Activated T-cell treated with anti-CD3 and anti-CD28 coated beads, Interleukin-2, amount 50 U/mL, for 48 hours (primary cell): ENCODE measurements around the gene IKBKE.

Experiments
- DNase-seq, 2 experiments: peaks; one replicate each; pipeline ENCODE4 v3.0.0-alpha.2; 2020

Gene IKBKE

GRCh38 chr1:206498685-206499084 is 28.4 kb downstream of the IKBKE start:
- DNase-seq = no peak

- no peak for DNase-seq
These were observed 29.8 kb downstream of the IKBKE start for GRCh38 chr1:206500046-206500445.

GRCh38 chr1:206501881-206502280 is 31.6 kb downstream of the IKBKE start:
- DNase-seq = no peak

GRCh38 chr1:206502403-206502802 is 32.1 kb downstream of the IKBKE start:
- DNase-seq = no peak

GRCh38 chr1:206502812-206503211 is 32.5 kb downstream of the IKBKE start:
- no peak for DNase-seq

- DNase-seq = peak; percentile 74 to 78
These were observed 33.5 kb downstream of the IKBKE start for GRCh38 chr1:206503591-206504362.

- DNase-seq = no peak
These were observed 34.1 kb downstream of the IKBKE start for GRCh38 chr1:206504363-206504713.

GRCh38 chr1:206505702-206506355 is 35.6 kb downstream of the IKBKE start:
- DNase-seq = peak in 1 of 2 experiments; percentile 34

- no peak for DNase-seq
These were observed 36.4 kb downstream of the IKBKE start for GRCh38 chr1:206506405-206507283.

GRCh38 chr1:206507284-206508129 is 37.2 kb downstream of the IKBKE start, which contains the start of gene RASSF5:
RASSF5 (plus strand) TSS chr1:206507531; CDS start chr1:206507603, 72 bp downstream.
- DNase-seq = peak; percentile 91

GRCh38 chr1:206508130-206508889 is 38.0 kb downstream of the IKBKE start:
- DNase-seq = no peak

GRCh38 chr1:206508956-206509355 is 38.7 kb downstream of the IKBKE start:
- DNase-seq = no peak

- DNase-seq = no peak
These were observed 39.5 kb downstream of the IKBKE start for GRCh38 chr1:206509612-206510257.

GRCh38 chr1:206510371-206510770 is 40.1 kb downstream of the IKBKE start:
- DNase-seq = no peak

GRCh38 chr1:206511362-206512057 is 41.2 kb downstream of the IKBKE start:
- DNase-seq = no peak

GRCh38 chr1:206512058-206512850 is 42.0 kb downstream of the IKBKE start:
- DNase-seq = no peak

- no peak for DNase-seq
These were observed 42.5 kb downstream of the IKBKE start for GRCh38 chr1:206512851-206513180.

- no peak for DNase-seq
These were observed 43.2 kb downstream of the IKBKE start for GRCh38 chr1:206513312-206514111.
